HG02973 (cell line): Measurements from ENCODE around the gene PLA2G4C.

Experiments used
- ATAC-seq: cut with Tn5 transposase; IDR thresholded peaks from one replicate; pipeline ENCODE4 v1.9.1; 2021; ENCODE audit warnings: moderate library complexity; ENCODE audit not compliant: unreplicated experiment

The PLA2G4C gene

DNA sequence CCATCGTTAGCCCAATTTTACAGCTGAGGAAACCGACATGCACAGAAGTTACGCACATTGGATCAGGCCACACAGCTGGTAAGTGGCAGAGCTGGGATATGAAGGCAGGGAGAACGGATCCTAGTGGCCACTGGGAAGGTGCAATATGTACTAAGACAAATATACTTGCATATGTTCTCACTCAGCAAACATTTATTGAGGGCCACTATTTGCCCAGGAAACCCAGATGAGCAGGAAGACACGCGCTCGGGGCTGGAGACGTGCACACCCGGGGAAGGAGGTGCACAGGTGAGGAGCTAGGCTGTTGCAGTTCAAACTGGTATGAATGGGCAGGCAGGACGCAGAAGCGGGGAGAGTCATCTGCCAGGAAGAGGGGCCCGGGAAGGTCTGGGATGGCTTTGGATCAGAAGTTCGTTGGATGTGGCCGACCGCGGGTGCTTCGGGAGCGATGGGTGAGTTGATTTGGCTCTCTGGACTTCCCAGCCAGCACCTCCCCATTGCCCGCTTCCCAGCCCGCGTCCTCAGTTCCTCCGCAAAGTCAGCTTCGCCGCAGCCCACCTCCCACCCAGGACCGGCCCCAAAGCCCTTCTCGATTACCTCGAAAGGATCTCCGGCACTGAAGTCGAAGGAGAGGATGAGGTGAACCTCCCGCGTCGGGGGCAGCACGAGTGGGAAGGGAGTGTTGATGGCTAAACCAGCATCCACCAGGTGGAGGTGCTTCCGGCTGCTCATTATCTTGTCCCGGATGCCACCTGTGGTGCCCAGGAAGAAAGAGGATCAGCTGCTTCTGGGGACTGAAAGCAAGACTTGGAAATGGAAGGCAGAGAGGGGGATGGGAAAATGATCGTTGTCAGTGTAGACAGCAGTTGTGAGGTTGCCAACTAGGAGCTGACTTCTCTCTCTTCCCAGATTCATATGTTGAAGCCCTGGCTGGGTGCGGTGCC lies 48.9 kb downstream of the PLA2G4C start:
- no peak for ATAC-seq

DNA sequence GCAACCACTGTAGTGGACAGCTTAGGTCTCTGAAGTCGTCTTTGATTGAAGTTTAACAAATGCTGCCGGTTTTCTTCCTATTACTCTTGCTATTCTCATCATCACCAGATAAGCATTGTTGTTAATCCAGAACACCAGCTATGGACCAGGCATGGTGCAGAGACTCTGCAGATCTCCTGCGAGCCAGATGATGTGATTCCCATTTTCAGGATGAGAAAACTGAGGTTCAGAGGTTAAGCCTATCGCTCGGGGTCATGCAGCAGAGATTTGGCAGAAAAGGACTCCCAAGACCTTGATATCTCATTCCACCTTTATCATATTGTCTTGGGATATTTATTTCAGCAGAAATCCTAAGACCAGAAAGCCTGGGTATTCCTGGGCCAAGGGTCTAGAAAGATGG lies 50.2 kb downstream of the PLA2G4C start:
- ATAC-seq, result no peak

DNA sequence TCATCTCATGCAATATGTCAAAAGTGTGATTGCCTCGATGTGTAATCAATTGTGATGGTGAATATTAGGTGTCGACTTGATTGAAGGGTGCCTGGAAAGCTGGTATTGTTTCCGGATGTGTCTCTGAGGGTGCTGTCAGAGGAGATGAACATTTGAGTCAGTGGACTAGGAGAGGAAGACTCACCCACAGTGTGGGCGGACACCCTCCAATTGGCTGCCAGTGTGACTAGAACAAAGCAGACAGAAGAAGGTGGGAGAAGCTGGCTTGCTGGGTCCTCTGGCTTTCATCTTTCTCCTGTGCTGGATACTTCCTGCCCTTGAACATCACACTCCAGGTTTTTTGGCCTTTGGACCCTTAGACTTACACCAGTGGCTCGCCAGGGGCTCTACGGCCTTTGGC lies 51.3 kb downstream of the PLA2G4C start:
- no peak for ATAC-seq

DNA sequence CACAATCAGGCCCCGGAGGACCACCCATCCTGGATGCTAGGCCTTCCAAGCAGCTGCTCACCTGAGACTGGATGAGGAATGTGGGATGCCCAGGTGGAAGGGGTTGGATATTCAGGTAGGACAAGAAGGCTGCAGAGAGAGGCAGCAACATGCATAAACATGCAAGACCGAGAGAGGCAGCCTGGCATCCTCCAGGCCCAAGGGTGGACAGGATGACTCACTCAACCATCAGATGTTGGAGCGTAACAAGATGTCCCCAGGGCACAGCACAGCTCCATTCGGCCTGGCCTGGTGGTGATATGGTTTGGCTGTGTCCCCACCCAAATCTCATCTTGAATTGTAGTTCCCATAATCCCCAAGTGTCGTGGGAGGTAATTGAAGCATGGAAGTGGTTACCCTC lies 56.8 kb downstream of the PLA2G4C start:
- no peak for ATAC-seq

DNA sequence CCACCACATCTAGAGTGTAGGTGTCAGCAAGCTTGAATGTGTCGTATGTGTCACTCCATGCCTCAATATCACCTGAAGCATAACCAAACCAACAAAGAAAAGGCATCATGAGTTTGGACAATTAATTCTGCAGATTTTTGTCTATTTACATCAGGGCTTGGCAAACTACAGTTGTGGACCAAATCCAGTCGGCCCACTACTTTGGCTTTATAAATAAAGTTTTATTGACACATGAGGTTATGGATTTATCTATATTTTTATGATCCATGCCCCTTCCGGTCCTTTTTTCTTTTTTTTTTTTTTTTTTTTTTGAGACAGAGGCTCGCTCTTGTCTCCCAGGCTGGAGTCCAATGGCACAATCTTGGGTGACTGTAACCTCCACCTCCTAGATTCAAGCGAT lies 57.5 kb downstream of the PLA2G4C start:
- ATAC-seq, result no peak

DNA sequence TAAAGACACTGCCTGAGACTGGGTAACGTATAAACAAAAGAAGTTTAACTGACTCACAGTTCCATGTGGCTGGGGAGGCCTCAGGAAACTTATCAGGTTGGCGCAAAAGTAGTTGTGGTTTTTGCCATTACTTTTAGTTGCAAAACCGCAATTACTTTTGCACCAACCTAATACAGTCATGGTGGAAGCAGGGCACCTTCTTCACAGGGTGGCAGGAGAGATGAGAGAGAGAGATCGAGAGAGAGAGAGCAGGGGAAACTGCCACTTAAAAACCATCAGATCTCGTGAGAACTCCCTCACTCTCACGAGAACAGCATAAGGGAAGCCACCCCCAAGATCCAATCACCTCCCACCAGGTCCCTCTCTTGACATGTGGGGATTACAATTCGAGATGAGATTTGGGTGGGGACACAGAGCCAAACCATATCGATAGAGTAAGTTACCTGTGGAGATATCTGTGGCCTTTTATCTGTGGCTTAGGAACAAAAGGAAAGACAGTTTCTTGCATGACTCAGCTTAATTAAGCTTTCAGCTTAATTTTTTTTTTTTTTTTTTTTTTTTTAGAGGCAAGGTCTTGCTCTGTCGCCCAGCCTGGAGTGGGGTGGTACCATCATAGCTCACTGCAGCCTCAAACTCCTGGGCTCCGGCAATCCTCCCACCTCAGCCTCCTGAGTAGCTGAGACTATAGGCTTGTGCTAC lies 59.1 kb downstream of the PLA2G4C start:
- ATAC-seq, result no peak

DNA sequence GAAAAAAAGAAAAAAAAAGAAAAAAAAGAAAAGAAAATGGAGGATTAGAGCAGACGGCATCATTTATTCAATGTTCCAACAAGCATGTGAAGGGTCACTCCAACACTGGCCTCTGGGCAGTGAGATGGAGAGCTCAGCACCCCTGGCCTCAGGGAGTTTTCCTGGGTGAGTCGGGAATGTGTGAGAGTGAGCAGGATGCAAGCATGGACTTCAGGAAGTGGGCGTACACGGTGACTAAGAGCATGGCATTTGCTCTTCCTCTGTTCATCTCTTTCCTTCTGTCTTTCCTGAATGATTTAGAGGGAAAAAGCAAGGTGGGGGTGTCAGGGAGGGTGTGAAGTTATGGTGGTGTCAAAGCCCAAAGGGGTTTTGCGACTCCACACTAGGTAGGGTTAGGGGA lies 66.1 kb downstream of the PLA2G4C start:
- ATAC-seq, result no peak

DNA sequence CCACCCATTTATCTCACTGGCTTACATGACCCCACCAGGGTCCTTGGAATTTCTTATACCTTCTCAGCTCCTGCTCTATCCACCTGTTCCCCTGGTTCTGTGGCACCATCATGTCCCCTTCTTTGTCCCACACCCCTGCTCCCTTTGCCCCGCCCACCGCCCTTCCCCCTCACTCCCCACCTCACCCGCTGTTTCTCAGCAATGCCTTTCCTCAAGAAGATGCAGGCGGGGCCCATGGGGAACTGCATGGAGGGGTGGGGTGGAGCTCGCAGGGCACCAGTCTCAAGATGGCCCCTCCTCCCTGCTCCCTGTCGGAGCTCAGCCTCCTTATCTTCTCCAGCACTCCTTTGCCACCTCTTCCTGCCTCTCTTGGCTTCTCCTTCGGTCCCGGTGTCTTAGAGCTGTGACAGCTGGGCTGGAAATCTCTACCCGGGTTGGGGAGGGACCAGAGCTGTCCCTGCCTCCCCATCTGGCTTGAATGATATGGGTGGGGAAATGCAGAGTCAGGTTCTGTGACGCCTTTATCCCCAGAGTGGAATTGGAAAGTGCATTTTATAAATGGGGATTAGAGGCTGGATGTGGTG lies 66.8 kb downstream of the PLA2G4C start, which contains the start of gene CABP5:
Gene CABP5 (minus strand): TSS at position 405 of the 584 bp plus-strand sequence. CDS start 157 bp downstream, at position 248.
- no peak for ATAC-seq

DNA sequence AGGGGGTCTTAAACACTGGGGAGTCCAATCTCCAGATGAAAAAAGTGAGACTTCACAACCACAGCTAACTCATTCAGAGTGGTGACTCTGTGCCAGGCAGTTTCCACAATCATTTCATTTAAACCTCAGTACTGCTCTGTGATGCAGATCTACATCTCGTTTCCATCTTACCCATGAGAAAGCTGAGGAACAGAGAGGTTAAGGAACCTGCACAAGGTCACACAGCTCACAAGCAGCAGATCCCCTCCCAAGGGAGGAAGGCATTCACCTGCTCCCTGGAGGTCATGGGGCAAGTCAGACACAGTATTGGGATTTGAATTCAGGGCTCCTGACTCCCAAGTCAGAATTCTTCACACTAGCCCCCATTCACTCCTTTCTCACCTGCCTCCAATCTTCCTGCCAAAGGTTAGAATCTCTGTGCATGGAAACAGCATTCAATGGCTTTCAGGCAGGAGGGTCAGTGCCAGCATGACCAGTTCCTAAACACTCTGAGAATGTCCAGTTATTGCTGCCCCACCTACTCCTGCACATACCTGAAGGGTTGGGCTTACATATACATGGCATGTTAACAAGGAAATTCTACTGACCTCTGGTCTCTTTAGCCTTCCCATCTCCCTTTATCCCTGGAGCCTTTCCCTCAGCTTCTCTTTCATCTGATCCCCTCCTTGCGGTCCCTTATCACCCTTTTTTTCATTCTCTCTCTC lies 68.6 kb downstream of the PLA2G4C start:
- no peak for ATAC-seq

DNA sequence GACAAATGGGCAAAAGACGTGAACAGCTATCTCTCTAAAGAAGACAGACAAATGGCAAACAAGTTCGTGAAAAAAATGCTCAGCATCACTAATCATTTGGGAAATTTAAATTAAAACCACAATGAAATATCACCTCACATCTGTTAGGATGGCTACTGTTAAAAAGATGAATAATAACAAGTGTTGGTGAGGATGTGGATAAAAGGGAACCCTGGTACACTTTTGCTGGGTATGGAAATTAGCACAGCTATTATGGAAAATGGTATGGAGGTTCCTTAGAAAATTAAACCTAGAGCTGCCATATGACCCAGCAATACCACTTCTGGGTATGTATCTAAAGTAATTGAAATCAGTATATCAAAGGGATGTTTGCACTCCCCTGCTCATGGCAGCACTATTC lies 73.9 kb downstream of the PLA2G4C start:
- no peak for ATAC-seq

DNA sequence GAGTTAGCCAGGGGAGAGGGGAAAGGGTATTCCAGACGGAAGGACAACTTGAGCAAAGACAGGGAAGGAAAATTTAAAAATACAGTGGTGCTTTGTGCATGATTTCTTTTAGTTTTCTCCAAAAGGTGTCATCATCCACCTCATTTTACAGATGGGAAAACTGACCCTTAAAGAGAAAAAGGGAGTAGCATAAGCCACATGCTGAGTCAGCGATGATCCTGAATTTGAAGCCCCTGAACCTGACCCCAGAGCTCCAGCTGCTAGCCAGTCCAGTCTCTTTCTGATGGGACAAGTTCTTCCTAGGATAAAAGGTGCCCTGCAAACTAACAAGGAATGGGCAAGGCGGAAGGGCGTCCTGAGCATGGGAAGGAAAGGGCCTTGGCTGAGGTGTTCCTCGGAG lies 77.0 kb downstream of the PLA2G4C start:
- ATAC-seq, result no peak

DNA sequence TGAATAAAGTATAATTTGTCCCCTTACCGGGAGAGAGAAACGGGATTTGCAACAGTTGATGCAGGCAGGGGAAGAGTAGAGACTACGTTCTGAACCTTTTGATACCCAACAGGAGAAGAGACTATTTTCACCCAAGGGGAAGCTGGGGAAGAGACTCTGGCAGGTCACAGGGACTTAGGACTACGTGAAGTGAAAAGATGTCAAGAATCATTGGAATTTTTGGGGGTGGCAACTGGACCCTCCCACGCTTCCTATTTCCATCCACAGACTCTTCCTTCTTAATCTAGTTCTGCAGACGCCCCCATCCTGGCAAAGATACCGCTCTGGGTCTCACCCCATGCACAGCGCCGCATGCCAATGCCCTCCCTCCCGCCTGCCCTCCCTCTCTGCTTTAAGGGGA lies 80.5 kb downstream of the PLA2G4C start:
- ATAC-seq, result no peak

DNA sequence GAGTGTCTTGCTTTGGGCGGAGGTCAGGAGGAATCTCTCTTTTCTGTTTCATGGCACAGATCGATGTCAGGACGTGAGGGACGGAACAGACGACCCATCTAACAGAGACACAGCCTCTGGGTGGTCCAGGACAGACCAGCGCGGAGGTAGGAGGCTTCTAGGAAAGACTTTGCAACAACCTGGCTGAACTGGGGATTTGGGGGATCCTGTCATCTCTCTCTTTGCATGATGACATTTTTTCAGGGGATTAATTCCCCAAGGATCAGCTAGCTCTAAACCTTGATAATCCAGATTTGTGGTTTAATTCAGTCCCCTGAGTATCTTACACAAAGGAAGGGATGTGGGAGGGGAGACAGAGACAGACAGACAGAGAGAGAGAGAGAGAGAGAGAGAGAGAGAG lies 81.2 kb downstream of the PLA2G4C start:
- ATAC-seq, result no peak

DNA sequence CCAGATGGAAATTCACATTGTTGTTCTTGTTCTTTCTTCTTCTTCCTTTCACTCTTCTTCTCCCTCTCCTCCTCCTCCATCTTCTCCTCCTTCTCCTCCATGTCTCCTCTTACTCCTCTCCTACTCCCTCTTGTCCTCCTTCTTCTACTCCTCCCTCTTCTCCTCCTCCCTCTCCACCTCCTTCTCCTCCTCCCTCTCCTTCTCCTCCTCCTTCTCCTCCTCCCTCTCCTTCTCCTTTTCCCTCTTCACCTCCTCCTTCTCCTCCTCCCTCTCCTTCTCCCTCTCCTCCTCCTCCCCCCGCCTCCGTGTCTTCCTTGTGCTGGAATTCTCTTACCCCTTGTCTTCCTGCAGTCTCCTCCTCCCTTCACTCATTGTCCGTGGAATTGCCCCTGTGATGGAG lies 85.1 kb downstream of the PLA2G4C start:
- ATAC-seq, result no peak

DNA sequence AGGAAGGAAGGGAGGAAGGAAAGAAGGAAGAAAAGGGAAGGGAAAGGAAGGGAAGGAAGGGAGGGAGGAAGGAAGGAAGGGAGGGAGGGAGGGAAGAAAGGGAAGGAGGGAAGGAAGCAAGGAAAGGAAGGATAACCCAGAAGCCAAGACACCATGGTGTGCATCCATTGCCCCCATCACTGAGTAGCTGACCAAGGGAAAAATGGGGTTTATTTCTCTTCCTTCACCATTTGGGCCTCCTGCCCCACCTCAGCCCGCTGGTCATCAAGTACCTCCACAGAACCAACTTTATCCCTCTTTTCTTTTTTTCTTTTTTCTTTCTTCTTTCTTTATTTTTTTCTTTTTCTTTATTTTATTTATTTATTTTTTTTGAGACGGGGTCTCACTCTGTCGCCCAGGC lies 87.1 kb downstream of the PLA2G4C start:
- ATAC-seq, result no peak

DNA sequence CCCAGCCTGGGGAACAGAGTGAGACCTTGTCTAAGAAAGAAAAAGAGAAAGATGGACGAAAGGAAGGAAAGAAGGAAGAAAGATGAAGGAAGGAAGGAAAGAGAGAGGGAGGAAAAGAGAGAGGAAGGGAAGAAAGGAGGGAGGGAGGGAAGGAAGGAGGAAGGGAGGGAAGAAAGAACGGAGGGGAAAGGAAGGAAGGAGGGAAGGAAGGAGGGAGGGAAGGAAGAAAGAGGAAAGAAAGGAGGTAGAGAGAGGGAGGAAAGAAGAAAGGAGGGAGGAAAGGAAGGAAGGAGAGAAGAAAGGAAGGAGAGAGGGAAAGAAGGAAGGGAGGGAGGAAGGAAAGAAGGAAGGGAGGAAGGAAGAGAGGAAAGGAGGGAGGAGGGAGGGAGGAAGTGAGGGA lies 87.6 kb downstream of the PLA2G4C start:
- ATAC-seq, result no peak

DNA sequence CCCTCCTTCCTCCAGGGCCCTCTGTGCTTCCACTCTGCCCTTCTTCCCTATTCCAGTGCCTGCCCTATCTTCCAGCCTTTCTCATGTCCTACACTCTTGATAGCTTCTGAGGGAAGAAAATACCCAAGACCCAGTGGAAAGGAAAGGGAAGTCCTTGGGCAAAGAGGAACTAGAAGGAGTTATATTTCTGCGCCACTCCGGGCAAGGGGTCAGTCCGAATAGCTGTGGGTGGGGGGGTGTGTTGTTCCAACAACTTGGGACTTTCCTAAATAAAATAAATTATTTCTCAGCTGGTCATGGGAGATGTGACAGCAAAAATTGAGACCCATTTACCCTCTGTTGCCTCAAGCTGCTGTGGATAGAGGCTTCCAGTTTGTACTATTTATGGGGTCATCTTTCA lies 89.9 kb downstream of the PLA2G4C start:
- no peak for ATAC-seq

DNA sequence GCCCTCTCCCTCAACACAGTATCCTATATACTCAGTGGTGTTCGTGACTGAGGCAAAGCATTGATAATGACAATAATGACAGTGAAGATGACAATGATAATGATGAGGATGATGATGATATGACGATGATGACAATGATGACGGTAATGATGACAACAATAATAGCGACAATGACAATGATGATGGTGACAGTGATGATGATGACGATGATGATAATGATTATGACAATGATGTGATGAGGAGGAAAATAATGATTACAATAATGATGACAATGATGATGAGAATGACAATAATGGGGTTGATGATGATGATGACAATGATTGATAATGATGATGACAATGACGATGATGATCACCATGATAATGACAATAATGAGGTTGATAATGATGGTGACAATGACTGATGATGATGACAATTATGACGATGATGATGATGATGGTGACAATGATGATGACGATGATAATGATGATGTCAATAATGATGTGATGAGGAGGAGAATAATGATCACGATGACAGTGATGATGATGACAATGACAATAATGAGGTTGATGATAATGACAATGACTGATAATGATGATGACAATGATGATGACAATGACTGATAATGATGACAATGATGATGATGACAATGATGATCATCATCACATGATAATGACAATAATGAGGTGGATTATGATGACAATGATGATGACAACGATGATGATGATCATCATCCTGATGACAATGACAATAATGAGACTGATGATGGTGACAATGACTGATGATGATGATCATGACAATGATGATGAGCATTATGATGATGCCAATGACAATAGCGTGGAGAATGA lies 99.5 kb downstream of the PLA2G4C start:
- no peak for ATAC-seq

DNA sequence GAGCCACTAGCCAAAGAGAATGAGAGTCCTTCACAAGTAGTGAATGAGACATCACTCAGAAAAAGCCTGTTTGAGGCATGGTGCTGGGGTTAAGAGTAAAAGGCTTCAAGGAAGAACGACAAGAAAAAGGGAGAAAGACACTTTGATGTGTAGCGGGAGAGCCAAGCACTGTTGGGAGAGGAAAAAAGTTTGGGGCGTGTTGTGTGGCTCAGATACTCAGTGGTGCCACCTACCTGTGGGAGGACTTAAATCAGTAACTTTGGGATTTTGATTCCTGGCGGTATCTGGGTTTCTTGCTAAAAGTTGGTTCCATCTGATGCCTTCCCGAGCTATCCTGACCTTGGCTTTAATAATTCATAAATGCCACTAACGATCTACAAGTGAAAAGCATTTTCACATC lies 103.9 kb downstream of the PLA2G4C start:
- ATAC-seq, result no peak

DNA sequence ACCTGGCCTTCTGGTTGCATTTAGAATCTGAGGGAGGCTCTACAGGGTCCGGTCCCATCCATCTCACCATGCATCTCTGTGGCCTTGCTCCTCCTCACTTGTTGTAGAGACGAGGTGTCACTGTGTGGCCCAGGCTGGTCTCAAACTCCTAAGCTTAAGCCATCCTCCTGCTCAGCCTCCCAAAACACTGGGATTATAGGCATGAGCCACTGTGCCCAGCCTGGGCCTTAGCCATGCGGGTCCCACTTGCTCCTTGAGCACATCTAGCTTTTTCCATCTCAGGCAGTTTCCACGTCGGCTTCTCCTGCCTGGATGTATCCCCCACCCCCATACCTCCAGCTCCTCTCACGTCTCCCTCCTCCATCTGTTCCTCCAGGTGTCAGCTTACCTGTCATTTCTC lies 106.4 kb downstream of the PLA2G4C start:
- no peak for ATAC-seq
